K562 (cell line): ENCODE results near the gene FN3KRP.

Experiments used
- E2F8 ChIP-seq: fragments of 450-650 bp; IDR thresholded peaks from 2 replicates; pipeline ENCODE4 v1.7.1; 2018; ENCODE audit warnings: mild to moderate bottlenecking, low read depth; ENCODE audit not compliant: partially characterized antibody
- FOS ChIP-seq: IDR thresholded peaks from 3 replicates; pipeline ENCODE4 v1.6.1; 2011; ENCODE audit not compliant: insufficient read length; ENCODE audit errors: extremely low read depth
- SRF ChIP-seq, 2 experiments: fragments of 250-450, 450-650 bp in 1 of 2; sonication (Bioruptor Pico) in 1 of 2; sonication (generic) in 1 of 2; formaldehyde crosslinking; IDR thresholded peaks; 2 replicates each; pipeline versions ENCODE4 v1.5.0 to v1.5.1; 2020 to 2022; ENCODE audit warnings: mild to moderate bottlenecking in 1 of 2, missing genetic modification reagents in 1 of 2
- YY1 ChIP-seq, 3 experiments: IDR thresholded peaks; 2 replicates each; pipeline ENCODE4 v1.6.1; 2011; ENCODE audit warnings: low read length in 2 of 3, mild to moderate bottlenecking in 2 of 3, moderate library complexity in 2 of 3, borderline replicate concordance in 1 of 3, control low read depth in 1 of 3, low read depth in 1 of 3; ENCODE audit not compliant: insufficient read depth in 3 of 3, insufficient replicate concordance in 2 of 3, control insufficient read depth in 1 of 3, insufficient read length in 1 of 3; ENCODE audit errors: extremely low read depth in 1 of 3

DNA sequence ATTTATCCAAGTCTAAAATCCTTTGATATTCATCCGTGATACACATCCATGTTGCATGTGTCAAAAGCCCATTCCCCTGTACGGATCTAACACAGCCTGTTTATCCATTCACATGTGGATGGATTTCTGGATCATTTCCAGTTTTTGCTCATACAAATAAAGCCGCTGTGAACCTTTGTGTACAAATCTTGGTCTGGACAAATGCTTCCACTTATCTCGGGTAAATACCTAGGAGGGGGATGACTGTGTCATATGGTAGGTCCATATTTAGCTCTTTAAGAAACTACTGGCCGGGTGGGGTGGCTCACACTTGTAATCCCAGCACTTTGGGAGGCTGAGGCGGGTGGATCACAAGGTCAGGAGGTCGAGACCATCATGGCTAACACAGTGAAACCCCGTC, 29.0 kb downstream of the FN3KRP start:
- TF ChIP-seq SRF (CRISPR knock-in tag; IDR thresholded peaks at IDR 0.05), result no peak
- no peak for TF ChIP-seq YY1 (IDR thresholded peaks at IDR 0.05; ENCODE audit: borderline replicate concordance in 1 of 3, control insufficient read depth in 1 of 3, extremely low read depth in 1 of 3, insufficient read depth in 3 of 3, insufficient read length in 1 of 3, insufficient replicate concordance in 2 of 3, low read depth in 1 of 3, low read length in 2 of 3)
- TF ChIP-seq FOS, result no peak
- no peak for TF ChIP-seq E2F8
